Measurements from ENCODE around the gene RRP7A. TPM values are rescaled to one million over a fixed set of nuclear protein-coding genes. Genes with fewer than 3 reads are reported as not detected.

Gene RRP7A
- total RNA-seq, 6 experiments from 2014 or later = 9.3 to 17.8 (median 14.7) TPM

GRCh38 chr22:42473484-42474193 lies 46.0 kb downstream of the RRP7A start:
- ATAC-seq = peak; percentile 77 to 86 (median 80)
- intact Hi-C loops (cut with DNase I) = no loop called here
- DNase-seq = no peak

GRCh38 chr22:42472671-42473070 lies 46.9 kb downstream of the RRP7A start:
- Histone ChIP-seq H3K9me3 (no peaks in the 10 kb centered on the region), H3K27ac (no peak overlapping the region), H3K36me3 (no peaks in the 10 kb centered on the region), H3K4me3 (no peak overlapping the region), H3K27me3 (no peaks in the 10 kb centered on the region), H3K4me1 (no peaks in the 10 kb centered on the region)
- intact Hi-C loops (cut with DNase I) = no loop called here
- WGBS (ENCODE audit: insufficient coverage, low coverage, low lambda C conversion rate, missing lambda C conversion rate) = 42% methylated on average over 2 of the region's 8 CpGs
- DNase-seq (no peak), ATAC-seq (no peak)
- no peak for TF ChIP-seq POLR2A (IDR thresholded peaks at IDR 0.05)
- TF ChIP-seq, protein P1, sequence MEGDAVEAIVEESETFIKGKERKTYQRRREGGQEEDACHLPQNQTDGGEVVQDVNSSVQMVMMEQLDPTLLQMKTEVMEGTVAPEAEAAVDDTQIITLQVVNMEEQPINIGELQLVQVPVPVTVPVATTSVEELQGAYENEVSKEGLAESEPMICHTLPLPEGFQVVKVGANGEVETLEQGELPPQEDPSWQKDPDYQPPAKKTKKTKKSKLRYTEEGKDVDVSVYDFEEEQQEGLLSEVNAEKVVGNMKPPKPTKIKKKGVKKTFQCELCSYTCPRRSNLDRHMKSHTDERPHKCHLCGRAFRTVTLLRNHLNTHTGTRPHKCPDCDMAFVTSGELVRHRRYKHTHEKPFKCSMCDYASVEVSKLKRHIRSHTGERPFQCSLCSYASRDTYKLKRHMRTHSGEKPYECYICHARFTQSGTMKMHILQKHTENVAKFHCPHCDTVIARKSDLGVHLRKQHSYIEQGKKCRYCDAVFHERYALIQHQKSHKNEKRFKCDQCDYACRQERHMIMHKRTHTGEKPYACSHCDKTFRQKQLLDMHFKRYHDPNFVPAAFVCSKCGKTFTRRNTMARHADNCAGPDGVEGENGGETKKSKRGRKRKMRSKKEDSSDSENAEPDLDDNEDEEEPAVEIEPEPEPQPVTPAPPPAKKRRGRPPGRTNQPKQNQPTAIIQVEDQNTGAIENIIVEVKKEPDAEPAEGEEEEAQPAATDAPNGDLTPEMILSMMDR (IDR thresholded peaks at IDR 0.05) = no peak

More at GRCh38 chr22:42473484-42474193, 46.0 kb downstream of the RRP7A start:
- no peaks in the 10 kb centered on the region for H3K36me3 ChIP-seq
- no peak overlapping the region for H3K27ac ChIP-seq
- H3K4me3 ChIP-seq = no peak overlapping the region
- H3K27me3 ChIP-seq = no peaks in the 10 kb centered on the region
- WGBS (ENCODE audit: insufficient coverage, low coverage, low lambda C conversion rate, missing lambda C conversion rate) = 75% methylated on average over 5 of the region's 5 CpGs
- TF ChIP-seq POLR2A (IDR thresholded peaks at IDR 0.05) = no peak
- TF ChIP-seq, protein P1 (IDR thresholded peaks at IDR 0.05) = peak; percentile 64 to 70 (median 67)
- H3K9me3 ChIP-seq = no peaks in the 10 kb centered on the region
- no peaks in the 10 kb centered on the region for H3K4me1 ChIP-seq

DNA sequence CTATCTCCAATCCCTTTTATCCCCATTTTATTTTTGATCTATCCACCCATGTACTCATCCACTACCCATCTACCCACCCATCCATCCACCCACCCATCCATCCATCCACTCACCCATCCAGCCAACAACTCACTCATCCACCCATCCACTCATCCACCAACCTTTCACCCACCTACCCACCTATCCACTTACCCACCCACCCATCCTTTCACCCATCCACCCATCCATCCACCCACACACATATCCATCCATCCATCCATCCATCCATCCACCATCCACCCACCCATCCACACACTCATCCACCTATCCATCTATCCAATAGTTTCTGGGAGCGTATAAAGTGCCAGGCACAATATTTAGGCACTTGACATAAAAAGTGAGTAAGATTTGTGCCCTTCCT lies 48.2 kb downstream of the RRP7A start:
- DNase-seq = no peak
- no peaks in the 10 kb centered on the region for H3K4me1 ChIP-seq
- no peak for ATAC-seq
- WGBS (ENCODE audit: insufficient coverage, low coverage, low lambda C conversion rate, missing lambda C conversion rate) = 82% methylated on average over 1 of the region's 1 CpG
- H3K36me3 ChIP-seq = no peaks in the 10 kb centered on the region
- H3K27ac ChIP-seq = no peak overlapping the region
- no peak overlapping the region for H3K4me3 ChIP-seq
- TF ChIP-seq POLR2A (IDR thresholded peaks at IDR 0.05) = no peak
- TF ChIP-seq, protein P1 (IDR thresholded peaks at IDR 0.05) = no peak
- intact Hi-C loops (cut with DNase I) = no loop called here
- H3K27me3 ChIP-seq = no peaks in the 10 kb centered on the region
- H3K9me3 ChIP-seq = no peaks in the 10 kb centered on the region

GRCh38 chr22:42470366-42471082 lies 49.1 kb downstream of the RRP7A start:
- ATAC-seq (no peak), DNase-seq (no peak)
- intact Hi-C loops (cut with DNase I) = no loop called here
- no peaks in the 10 kb centered on the region for H3K27me3 ChIP-seq
- no peak overlapping the region for H3K27ac ChIP-seq
- TF ChIP-seq POLR2A (IDR thresholded peaks at IDR 0.05) = no peak
- no peaks in the 10 kb centered on the region for H3K4me1 ChIP-seq
- WGBS (ENCODE audit: insufficient coverage, low coverage, low lambda C conversion rate, missing lambda C conversion rate) = 57% methylated on average over 4 of the region's 4 CpGs
- H3K36me3 ChIP-seq = no peaks in the 10 kb centered on the region
- H3K4me3 ChIP-seq = no peak overlapping the region
- no peaks in the 10 kb centered on the region for H3K9me3 ChIP-seq

- TF ChIP-seq POLR2A (IDR thresholded peaks at IDR 0.05) = no peak
- TF ChIP-seq, protein P1 (IDR thresholded peaks at IDR 0.05) = no peak
- Histone ChIP-seq H3K9me3 (no peaks in the 10 kb centered on the region), H3K36me3 (no peaks in the 10 kb centered on the region), H3K27ac (no peak overlapping the region), H3K27me3 (no peaks in the 10 kb centered on the region), H3K4me3 (no peak overlapping the region), H3K4me1 (no peaks in the 10 kb centered on the region)
- whole genome bisulfite sequencing (ENCODE audit: insufficient coverage, low coverage, low lambda C conversion rate, missing lambda C conversion rate) = 86% methylated on average over 1 of the region's 2 CpGs
- no peak for ATAC-seq
- DNase-seq = no peak
- intact Hi-C loops (cut with DNase I) = no loop called here
Measured at GRCh38 chr22:42468841-42469240, 50.8 kb downstream of the RRP7A start.
